ENCODE measurements around the gene POTEI.
"Not testable (repeated sequence)": the region's sequence is repeated elsewhere in the genome, so short reads cannot be mapped to it uniquely, and the experiment has no call there.

GRCh38 chr2:130548418-130548817 lies 39.3 kb upstream of the POTEI start:
- TF ChIP-seq CTCF (conservative IDR thresholded peaks at IDR 0.05); EZH2 (IDR thresholded peaks at IDR 0.05; ENCODE audit: low read depth): not testable (repeated sequence)

All from PC-9 (cell line).